SHP77 (cell line): ENCODE data around the gene TIGIT.
"Not testable (repeated sequence)": the region's sequence is repeated elsewhere in the genome, so short reads cannot be mapped to it uniquely, and the experiment has no call there.

ENCODE experiments used
- DNase-seq, 2 experiments: peaks; one replicate each; lab custom pipeline; 2025; lab: John Stamatoyannopoulos, UW

TIGIT gene

GRCh38 chr3:114293838-114294535 lies at the start of gene TIGIT:
Gene TIGIT, plus strand, starts transcription at chr3:114294028. Its CDS starts 34 bp downstream, at chr3:114294062.
- DNase-seq, result no peak

DNA sequence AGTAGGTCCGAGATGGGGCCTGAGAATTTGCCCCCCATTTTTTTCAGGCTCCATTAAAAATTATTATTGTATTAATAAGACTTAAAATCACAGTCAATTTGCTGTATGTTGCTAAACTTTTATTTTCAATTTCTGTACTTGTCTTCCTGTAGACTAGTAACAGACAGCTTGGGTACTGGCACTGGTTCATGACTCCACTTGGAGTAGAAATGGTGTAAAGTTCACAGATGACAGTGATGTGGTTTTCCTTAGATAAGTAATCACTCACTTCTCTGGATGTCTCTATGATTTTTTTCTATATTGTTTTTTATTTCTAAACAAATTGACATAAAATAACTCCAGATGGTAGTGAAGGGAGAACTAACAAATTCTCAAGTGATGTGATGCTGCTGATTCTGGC lies 40.9 kb upstream of the TIGIT start:
- no peak for DNase-seq

- DNase-seq, result no peak
Observed at GRCh38 chr3:114253505-114253904, 40.3 kb upstream of the TIGIT start.

- no peak for DNase-seq
Observed at GRCh38 chr3:114259566-114259965, 34.3 kb upstream of the TIGIT start.

DNA sequence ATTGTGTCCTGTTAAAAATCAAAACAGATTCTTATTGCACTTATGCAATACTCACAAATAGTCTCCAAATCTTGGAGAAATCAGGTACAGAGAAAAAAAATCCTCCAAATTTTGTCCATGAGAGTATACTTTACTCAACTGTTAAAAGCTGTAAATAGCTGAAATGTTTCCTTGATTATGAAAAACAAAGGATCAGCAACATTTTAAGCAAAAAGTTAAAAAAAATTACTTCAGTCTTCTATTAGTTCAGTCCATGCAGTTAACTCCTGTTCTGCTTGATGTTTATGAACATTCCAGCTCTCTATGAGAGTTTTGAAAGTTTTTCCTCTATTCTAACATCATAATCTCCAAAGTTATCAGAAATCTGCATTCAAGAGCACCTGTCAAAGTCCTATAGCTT lies 33.7 kb upstream of the TIGIT start:
- no peak for DNase-seq

DNA sequence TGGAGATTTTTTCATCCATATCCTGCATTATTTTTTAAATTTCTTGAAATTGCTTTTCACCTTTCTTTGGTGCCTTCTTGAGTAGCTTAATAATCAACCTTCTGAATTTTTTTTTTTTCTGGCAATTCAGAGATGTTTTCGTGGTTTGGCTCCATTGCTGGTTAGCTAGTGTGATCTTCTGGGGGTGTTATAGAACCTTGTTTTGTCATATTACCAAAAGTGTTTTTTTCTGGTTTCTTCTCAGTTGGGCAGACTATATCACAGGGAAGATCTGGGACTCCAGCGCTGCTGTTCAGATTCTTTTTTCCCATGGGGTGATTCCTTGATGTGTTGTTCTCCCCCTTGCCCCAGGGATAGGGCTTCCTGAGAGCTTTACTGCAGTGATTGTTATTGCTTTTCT lies 23.8 kb upstream of the TIGIT start:
- no peak for DNase-seq

- no peak for DNase-seq
Observed at GRCh38 chr3:114272271-114272670, 21.6 kb upstream of the TIGIT start.

DNA sequence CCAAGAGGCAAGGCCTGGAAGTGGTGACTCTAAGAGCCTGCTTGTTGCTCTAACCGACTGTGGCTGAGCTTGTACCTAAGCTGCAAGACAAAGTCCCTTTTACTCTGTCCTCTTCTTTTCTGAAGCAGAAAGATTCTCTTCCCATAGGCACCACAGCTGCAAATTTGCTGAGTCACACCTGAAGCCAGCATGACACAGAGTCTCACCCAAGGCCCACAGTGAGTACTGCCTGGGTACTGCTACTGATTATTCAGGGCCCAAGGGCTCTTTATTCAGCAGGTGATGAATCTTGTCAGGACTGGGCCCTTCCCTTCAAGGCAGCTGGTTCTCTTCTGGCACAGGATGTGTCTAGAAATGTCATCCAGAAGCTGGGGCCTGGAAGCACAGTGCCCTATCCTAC lies 18.9 kb upstream of the TIGIT start:
- DNase-seq, result no peak

DNA sequence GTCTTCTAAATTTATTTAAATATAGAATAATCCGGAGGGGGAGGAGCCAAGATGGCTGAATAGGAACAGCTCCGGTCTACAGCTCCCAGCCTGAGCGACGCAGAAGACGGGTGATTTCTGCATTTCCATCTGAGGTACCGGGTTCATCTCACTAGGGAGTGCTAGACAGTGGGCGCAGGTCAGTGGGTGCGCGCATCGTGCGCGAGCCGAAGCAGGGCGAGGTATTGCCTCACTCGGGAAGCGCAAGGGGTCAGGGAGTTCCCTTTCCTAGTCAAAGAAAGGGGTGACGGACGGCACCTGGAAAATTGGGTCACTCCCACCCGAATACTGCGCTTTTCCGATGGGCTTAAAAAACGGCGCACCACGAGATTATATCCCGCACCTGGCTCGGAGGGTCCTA lies 17.0 kb upstream of the TIGIT start:
- DNase-seq, result not testable (repeated sequence)

DNA sequence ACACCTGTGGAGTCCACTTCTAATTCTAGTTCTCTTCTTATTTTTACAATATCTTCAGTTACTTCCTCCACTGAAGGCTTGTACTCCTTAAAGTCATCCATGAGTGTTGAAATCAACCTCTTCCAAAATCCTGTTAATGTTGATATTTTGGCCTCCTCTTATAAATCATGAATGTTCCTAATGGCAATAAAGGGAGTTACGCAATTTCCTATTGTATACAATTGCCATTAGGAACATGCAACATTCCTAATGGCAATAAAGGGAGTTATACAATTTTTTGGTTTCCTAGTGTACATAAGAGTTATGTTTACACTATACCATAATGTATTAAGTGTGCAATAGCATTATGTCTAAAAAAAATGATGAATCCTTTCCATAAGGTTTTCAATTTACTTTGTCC lies 9.2 kb upstream of the TIGIT start:
- no peak for DNase-seq

- DNase-seq, result no peak
Observed at GRCh38 chr3:114285648-114286230, 8.1 kb upstream of the TIGIT start.

- DNase-seq, result no peak
Observed at GRCh38 chr3:114286266-114286665, 7.6 kb upstream of the TIGIT start.

- peak; percentile 15 to 49 for DNase-seq
Observed at GRCh38 chr3:114290911-114291901, 2.6 kb upstream of the TIGIT start.

- no peak for DNase-seq
Observed at GRCh38 chr3:114294940-114295480, 1.2 kb downstream of the TIGIT start.

DNA sequence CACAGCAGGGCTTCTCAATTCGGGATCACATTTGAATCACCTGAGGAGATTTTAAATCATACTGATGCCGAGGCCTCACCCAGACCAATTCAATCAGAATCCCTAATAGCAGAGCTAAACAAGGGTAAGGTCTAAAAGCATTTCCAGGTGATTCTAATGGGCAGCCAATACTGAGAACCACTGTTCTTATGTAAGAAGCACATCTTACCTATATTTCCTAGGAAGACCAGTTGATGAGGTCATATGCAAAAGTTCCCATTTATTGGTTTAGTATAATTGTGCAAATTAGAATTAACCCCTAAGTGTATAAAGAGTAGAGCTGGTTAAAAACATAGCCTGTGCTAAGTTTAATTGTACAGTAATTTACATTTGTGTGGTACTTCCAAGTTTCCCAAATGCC lies 2.1 kb downstream of the TIGIT start:
- no peak for DNase-seq

- peak; percentile 21 to 49 for DNase-seq
Observed at GRCh38 chr3:114299421-114299820, 5.6 kb downstream of the TIGIT start.

DNA sequence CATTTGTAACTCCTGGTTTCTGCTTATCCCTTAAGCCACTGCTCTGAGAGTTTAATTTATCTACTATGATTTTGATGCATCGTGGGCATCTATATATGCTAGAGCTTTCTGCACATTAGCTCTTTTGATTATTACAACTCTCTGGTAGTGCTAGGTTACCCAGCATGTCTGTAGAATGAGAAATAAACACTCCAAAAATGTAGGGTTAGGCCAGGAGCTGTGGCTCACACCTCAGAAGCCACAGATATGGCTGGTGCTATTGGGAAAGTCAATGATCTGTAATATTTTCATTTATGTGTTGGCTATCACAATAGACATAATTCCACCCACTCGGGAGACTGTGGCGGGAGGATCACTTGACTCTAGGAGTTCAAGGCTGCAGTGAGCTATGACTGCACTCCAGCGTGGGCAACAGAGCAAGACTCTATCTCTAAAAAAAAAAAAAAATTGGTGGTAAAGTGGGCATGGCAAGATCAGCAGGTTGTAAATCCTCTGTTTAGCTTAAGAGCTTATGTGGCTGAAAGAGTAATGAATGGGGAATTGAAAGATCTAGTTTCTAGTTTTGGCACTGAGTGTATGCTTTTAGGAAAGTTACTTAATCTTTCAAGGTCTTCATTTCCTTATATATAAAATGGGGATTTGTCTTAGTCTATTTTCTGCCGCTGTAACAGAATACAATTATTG lies 6.3 kb downstream of the TIGIT start:
- DNase-seq, result no peak

DNA sequence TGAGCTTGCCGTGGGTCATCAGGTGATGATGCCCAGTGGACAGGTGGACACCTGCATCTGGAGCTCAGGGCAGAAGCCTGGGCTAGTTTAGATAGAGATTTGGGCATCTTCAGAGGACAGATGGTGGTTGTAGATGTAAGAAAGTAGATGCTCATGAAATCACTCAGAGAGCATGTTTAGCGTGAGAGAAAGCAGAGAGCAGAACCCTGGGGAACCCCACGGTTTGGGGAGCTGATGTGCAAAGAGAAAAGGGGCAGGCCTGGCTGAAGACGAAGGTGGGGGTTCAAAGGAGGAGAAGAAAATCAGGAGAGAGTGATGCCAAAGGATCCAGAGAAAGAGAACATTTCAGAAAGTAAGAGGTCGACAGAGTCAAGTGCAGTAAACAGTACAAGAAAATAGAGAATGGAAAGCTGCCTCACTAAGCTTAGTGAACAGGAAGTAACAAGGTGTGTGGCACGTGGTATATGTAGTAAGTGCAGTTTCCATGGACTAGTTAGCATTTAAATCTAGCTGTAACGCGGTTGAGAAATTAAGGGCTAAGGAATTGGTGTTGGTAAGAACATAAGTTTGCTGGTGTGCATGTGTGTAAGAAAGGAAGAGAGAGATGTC lies 13.5 kb downstream of the TIGIT start:
- no peak for DNase-seq

GRCh38 chr3:114307832-114308231 lies 14.0 kb downstream of the TIGIT start:
- no peak for DNase-seq

- no peak for DNase-seq
Observed at GRCh38 chr3:114308377-114308776, 14.5 kb downstream of the TIGIT start.

DNA sequence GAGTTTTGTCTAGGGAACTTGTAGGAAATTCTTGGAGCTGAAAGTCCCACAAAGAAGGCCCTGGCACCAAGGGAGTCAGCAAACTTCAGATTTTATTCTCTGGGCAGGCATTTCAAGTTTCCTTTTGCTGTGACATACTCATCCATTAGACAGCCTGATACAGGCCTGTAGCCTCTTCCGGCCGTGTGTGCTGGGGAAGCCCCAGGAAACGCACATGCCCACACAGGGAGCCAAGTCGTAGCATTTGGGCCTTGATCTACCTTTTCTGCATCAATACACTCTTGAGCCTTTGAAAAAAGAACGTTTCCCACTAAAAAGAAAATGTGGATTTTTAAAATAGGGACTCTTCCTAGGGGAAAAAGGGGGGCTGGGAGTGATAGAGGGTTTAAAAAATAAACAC lies 15.0 kb downstream of the TIGIT start:
- DNase-seq, result no peak
